Thyroid gland (tissue), 4 donors: ENCODE measurements around the gene ELAPOR2.

Experiments
- CTCF ChIP-seq, 6 experiments: fragments of 200-600 bp in 3 of 6; fragments of 450-650 bp in 3 of 6; sonication (generic) in 3 of 6; IDR thresholded peaks; one replicate each; pipeline ENCODE4 v1.5.1; 2016 to 2019; ENCODE audit warnings: antibody characterized with exemption in 6 of 6, mild to moderate bottlenecking in 2 of 6, inconsistent platforms in 1 of 6, moderate library complexity in 1 of 6
- POLR2A ChIP-seq, 2 donors: fragments of 450-650 bp; IDR thresholded peaks; one replicate each; pipeline ENCODE4 v1.6.1; 2017; ENCODE audit warnings: antibody characterized with exemption in 2 of 2, mild to moderate bottlenecking in 2 of 2, moderate library complexity in 1 of 2

GRCh38 chr7:87021285-87021684, 38.2 kb downstream of the ELAPOR2 start:
- TF ChIP-seq POLR2A (IDR thresholded peaks at IDR 0.05) (no peak), CTCF (IDR thresholded peaks at IDR 0.05) (no peak)
